Measurements from ENCODE around the gene ADAMTS7. TPM values are rescaled to one million over a fixed set of nuclear protein-coding genes. Genes with fewer than 3 reads are reported as not detected.
"Not testable (repeated sequence)": the region's sequence is repeated elsewhere in the genome, so short reads cannot be mapped to it uniquely, and the experiment has no call there.

Gene ADAMTS7
- total RNA-seq, 1 experiment from 2014 or later, result 35.2 TPM

DNA sequence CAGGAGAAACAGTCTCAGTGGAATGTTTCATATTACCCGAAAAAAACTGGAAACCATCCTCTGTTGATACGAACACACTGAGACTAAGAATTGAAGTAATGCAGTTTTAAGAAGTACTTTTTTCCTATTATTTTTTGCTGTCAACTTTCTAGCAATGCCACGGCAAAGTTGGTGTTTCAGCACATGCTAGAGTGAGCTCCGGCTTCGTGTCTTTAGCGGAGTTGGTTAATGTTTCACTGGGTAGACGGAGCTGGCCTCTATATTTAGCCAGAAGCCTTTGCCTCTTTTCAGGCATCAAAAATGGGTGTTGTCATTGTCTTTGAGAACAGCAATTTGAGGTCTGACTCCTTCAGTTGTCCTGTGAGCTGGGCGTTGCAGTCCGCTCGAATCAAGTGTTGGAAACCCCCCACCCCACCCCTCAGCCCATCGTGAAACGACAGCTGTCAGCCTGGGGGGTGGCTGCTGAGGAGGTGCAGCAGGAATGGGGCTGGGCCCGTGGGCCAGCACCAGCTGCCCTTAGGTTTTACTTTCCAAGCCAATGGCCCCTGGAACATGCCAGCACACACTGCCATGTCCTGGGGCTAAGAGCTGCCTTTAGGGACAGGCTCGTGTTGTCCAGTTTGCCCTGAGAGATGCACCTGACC is 56.5 kb downstream of the ADAMTS7 start:
- peak; percentile 46 for DNase-seq (ENCODE audit: low read depth)

DNA sequence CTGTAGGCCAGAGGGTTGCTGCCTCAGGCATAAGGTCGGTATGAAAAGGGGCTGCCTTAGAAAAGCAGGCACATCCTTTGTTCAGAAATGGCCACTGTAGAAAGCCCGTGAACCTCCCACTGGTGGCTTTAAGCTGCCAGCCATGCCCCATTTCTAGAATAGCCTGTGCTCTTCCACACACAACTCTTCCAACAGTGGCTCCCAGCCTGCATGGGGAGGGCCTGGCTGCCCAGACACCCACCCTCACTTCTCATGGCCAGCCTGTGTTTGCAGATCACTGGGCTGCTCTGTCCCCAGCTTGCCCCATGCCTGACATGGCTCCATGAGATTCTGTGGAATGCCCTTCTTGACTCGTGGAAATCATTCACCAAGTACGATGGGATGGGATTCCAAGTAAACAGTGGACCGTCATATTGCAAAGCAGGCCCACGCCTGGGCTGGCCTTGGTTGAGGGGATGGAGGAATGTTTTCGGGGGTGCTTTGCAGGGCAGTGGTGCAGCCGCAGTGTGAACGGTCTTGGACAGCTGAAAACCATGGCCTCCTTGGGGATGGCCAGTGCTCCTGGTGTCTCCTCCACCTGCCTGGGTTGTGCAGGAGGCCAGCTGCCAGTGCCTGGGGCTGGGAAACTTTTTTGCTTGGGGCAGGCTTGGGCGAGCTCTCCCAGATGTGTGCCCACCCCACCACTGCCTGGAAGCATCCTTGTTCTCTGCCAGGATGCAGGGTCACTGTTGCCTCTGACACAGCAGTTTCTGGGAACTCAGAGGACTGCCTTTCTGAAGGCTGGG is 57.3 kb downstream of the ADAMTS7 start:
- DNase-seq (ENCODE audit: low read depth), result not testable (repeated sequence)

DNA sequence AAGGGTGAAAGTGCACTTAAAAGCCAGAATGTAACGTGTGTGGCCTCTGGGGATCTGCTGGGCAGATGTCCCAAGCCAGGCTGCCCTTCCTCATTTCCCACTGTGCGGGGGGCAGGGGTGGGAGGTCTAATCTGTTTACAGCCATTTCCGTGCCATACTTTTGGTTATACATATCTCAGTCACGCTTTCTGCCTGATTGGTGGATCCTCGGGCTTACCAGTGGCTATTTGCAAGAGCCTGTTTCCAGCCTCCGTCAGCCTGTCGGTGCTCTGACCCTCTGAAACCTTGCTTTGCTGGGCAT is 58.0 kb downstream of the ADAMTS7 start:
- not testable (repeated sequence) for DNase-seq (ENCODE audit: low read depth)

DNA sequence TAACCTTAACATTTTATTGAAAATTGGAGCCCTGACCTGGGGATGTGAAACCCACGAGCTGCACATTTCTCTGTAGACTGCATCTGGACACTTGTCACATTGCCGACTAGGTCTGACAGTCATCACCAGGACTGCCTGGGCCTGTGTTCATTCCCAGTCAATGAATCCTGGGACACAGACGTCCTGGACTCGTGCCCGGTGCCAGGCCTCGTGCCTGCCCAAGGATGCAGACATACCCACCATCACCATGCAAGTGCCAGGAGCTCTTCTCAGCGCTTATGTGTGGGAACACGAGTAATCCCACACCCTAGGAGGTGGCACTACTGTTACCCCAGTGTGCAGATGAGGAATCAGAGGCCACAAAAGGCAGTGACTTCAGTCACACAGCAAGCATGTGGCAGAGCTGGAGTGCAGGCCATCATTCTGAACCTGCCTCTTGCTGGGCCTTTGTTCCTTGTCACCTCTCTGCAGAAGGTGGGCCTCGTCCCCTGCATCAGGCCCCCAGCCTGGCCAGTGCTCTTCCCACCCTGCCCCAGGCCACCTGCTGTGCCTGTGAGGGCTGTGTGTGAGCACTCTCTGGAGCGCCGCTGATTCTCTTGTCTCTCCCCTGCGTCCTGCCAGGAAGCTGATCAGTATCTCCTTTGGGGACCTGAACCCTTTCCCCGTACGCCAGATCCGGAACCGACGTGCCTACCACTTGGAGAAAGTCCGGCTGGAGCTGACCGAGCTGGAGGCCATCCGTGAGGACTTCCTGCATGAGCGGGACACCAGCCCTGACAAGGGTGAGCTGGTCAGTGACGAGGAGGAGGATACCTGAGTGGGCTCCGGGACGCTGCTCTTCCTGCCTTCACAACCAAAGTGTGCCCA is 58.5 kb downstream of the ADAMTS7 start:
- DNase-seq (ENCODE audit: low read depth), result no peak

DNA sequence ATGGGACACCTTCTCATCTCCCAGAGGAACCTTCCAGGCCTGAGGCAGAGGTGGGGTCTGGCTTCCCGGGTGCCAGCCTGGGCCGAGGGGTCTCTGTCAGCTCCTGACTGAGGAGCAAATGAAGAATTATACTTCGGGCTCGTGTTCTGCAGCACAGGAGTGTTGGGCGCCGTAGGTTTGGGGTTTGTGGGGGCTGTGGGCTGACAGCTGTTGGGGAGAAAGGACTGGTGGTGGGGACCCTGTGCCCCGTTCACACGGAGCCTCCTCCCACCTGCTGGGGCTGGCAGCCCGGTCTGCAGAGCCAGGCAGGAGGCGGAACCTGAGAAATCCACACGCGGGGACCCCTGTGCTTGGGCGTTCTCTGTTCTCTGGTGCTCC is 59.7 kb downstream of the ADAMTS7 start:
- no peak for DNase-seq (ENCODE audit: low read depth)

DNA sequence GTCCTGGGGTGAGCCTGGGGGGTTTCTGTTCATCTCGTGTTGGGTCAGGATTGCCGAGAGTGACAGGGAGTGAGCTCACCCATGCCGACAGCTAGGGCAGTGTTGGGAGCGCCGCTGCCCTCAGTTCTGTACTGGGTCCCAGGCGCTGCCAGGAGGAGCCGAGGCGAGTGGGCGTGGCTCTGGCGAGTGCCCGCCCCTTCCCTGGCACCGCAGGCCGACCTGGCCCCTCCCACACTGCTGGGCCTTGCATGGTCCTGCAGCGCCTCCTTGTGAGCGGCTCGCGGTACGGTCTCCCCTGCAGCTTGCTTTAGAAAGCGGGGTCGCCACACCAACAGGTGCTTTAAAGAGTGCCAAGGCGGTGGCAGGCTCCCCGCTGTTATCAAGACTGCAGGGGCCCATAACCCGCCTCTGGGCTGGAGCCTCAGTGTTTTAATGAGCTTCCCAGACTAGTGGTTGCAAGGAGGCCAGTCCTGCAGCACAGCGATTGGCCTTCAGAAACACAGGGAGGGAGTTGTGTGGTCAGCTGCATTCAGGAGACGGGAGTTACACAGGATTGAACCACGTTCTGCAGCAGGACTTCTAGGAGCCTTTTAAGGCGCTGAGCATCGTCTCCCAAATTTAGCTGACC is 60.2 kb downstream of the ADAMTS7 start:
- peak; percentile 86 for DNase-seq (ENCODE audit: low read depth)

DNA sequence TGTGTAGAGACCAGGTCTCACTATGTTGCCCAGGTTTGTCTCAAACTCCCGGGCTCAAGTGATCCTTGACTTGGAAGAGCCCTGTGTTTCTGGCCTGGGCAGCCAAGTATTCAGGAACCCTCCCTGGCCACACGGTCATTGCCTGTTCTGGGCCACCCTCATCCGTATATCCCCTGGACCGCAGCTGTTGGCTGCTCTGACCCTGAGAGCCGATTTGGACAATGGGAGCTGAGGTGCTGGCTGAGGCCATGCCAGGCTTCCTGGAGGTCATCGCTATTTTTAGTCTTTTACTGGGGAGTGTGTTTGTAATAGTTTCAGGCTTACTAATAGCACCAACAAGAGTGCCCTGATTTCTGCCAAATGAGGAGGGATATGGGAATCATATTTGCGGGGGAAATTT is 60.7 kb downstream of the ADAMTS7 start:
- peak; percentile 73 for DNase-seq (ENCODE audit: low read depth)

DNA sequence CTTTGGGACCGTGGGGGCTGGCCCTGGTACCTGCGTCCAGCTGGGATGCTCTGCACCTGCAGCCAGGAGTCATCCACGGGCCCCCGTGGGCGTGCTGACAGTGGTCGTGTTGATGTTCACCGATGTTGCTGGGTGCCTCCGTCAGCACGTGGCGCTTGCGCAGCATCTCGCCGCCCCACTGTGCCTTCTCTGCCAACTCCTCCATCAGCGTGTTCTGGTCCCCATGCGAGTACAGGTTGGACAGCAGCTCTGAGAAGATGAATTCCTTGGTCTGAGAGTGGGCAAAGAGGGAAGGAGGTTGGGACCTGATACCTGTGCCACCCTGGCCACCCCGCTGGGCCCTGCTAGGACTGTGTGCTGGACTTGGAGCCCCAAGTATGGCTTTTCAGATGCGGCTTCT is 61.4 kb downstream of the ADAMTS7 start:
- no peak for DNase-seq (ENCODE audit: low read depth)

DNA sequence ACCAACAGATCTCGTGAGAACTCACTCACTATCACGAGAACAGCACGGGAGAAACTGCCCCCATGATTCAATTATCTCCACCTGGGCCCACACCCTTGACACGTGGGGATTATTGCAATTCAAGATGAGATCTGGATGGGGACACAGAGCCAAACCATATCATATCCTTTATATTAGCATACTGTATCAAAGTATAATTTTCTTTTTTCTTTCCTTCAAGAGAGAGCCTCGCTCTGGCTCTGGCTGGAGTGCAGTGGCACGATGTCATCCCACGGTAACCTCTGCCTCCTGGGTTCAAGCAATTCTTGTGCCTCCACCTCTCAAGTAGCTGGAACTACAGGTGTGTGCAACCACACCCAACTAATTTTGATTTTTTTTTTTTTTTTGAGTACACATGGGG is 63.4 kb downstream of the ADAMTS7 start:
- DNase-seq (ENCODE audit: low read depth), result not testable (repeated sequence)

DNA sequence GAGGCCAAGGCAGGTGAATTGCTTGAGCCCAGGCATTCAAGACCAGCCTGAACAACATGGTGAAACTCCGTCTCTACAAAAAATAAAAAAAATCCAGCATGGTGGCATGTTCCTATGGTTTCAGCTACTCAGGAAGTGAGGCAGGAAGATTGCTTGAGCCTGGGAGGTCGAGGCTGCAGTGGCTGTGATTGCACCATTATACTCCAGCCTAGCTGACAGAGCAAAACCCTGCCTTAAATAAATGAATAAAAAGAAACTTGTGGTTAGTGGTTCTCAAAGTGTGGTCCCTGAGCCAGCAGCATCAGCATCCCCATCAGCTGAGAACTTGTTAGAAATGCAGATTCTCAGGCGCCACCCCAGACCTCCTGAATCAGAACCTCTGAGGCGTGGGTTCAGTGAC is 69.6 kb downstream of the ADAMTS7 start:
- not testable (repeated sequence) for DNase-seq (ENCODE audit: low read depth)

DNA sequence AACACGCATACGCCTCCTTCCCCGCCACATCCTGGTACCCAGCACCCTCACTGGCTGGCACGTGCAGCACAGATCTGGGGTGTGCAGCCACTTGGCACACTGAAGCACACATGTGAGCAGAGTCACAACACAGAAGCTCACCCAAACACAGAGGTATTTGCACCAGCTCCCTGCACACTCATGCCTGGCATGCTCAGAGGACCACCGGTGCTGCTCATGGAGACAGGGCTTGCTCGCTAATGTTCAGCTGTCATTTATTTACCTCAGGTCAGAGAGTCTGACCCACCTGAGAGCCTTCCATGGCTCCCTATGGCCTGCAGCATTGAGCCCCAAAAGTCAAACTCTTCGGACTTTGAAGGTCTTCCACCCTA is 70.4 kb downstream of the ADAMTS7 start:
- DNase-seq (ENCODE audit: low read depth), result no peak

DNA sequence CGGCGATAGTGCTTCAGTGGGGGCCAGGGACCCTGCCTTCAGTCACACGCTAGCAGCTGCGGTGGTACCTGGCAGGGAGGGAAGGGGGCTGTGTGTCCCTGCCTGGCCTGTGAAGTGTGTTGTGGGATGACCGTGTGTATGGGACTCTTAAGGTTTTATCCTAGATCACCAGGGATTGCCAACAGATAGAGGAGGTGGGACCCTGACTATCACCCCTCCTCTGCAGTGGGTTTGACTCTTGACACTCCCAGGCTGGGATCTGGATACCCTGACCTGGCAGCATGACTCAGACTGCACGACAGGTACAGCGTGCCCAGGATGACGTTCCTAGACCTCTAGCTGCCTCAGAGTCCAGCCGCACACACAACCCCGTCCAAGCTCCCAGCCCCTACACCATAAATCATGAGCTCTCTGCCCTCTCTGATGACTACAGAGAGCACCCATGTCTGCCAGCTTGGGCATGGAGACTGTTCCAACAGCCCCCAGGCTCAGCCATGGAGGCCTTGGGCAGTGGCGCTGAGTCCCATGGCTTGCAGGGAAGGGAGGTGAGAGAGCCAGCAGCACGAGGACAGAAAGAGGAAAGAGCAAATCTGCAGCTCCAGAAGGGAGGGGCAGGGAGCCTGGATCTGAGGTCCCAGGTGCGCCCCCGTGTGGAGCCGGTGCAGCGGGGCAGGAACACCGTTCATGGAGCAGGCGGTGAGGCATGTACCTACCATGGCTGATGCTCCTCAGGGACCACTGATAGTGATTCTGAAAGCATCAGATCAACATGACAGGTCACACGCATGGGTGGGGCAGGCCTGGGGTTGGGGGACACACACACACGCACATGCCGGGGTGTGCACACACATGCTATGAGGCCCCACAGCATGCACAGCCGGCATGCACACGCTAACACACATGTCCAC is 71.0 kb downstream of the ADAMTS7 start:
- no peak for DNase-seq (ENCODE audit: low read depth)

DNA sequence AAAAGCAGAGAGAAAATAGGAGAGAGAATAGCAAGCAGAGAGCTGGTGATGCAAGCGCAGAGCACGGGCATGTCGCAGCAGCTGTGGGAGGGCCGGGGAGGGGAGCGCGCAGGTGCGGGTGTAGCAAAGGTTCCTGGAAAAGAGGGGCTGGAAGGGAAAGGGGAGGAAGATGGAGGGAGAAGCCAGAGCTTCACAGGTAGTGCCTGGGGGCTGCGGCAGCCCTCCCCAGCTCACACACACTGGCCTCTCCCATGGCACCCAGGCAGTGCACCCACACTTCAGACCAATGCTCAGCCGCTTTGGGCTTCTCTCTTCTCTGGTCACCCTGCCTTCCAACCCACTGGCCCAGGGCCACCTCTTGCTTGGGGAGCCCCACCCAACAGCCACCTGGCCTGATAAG is 72.1 kb downstream of the ADAMTS7 start:
- no peak for DNase-seq (ENCODE audit: low read depth)

DNA sequence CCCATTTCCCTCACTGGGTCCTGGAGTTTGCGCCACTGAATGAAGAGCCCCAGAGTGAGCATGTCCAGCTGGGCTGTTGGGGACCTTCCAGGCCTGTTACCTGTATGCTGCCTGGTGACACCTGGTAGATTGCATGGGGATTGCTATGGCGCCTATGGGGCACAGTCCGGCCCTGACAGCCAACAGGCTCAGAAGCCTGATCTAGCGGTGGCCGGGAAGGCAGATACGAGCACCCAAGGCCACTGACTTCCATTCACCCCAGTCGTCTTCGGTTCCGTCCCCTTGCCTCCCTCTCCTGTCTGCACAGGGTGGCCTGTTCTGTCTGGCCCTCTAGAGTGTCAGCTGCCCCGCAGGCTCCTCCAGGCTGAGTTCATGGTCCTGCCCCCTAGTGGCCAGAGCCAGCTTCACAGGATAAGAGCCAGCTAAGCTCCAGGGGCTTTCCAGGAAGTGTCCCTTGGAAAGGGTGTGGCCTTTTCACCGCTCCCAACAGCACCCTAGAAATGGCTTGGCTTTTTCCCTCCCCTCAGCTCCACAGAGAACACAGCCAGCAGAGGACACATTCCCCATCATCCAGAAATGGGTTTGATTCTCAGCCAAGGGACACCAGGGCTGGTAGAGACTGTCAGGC is 73.2 kb downstream of the ADAMTS7 start:
- peak; percentile 56 for DNase-seq (ENCODE audit: low read depth)

DNA sequence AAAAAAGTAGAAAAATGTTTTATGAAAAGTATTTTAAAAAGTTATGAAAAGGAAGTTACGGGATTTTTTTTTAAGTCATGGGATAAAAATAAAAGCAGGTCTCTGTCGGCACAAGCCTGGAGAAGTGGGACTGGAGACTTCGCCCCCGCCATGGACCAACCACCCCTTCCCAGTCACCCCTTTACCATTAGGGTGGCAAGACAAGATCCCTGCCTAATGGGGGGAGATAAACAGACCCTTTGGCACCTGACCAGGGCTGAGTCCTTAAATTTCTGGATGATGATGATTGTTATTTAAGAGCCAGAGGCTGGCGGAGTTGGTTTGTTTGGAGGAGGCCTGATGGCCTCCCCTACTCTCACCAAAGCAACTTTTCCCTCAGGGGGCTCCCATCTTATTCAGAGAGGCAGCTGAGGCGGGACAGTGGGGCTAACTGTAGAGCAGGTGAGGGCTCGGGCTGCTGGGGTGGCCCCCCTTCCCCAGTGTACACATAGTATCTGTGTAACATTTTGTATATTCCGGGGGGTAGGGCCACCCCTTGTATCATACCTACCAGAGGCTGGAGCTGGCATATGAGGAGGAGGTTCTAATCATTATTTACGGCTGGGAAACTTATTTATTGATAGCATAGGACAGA is 74.0 kb downstream of the ADAMTS7 start:
- no peak for DNase-seq (ENCODE audit: low read depth)

DNA sequence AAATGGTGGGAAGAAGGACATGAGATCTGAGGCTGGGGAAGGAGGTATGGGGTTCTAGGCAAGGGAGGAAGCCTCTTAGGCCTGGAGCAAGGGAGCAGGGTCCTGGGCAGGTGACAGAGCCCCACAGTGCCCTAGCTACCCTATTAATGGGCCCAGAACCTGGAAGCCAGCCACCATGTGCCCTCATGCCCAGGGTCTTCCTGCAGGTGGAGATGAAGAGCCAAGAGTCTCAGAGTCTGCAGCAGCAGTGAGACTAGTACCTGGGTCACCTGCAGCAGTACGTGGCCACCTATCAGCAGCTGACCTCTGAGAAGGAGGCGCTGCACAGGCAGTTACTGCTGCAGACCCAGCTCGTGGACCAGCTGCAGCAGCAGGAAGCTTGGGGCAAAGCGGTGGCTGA is 75.0 kb downstream of the ADAMTS7 start:
- not testable (repeated sequence) for DNase-seq (ENCODE audit: low read depth)

DNA sequence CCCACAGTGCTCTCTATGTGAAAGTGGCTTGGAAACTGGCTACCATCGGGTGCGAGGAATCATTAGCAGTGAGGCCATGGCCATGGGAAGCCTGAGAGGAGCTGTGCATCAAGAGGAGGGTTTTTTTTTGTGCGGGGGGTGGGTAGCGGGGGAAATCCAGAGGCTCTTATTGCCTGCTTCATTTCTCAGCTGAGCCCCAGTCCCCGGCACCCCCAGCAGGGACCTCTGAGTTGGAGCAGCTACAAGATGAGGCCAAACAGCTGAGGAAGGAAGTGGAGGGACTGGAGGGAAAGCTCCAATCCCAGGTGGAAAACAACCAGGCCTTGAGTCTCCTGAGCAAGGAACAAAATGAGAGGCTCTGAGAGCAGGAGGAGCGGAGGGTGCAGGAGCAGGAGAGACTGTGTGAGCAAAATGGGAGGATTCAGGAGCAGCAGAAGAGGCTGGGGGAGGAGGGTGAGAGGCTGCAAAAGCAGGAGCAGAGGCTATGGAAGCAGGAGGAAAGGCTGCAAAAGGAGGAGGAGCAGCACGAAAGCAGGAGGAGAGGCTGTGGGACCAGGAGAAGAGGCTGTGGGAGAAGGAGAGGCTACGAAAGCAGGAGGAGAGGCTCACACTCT is 76.7 kb downstream of the ADAMTS7 start:
- no peak for DNase-seq (ENCODE audit: low read depth)

DNA sequence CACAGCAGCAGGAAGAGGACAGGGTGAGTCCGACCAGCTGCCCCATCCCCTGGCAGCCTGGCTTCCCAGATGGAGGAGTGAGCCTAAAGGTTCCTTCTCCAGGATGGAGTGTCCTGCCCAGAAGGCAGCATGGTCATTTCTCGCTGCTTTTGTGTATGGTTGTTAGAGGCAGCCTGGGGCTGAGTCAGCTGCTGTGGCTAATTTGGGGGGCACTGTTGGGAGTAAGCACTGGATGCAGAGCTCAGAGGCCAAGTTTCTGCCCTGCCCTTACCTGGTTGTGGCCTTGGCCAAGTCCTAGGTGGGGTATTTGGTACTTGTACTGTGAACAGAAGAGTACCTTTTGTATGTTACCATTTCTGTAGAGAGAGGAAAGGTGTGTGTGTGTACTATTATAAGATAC is 78.6 kb downstream of the ADAMTS7 start:
- DNase-seq (ENCODE audit: low read depth), result no peak

DNA sequence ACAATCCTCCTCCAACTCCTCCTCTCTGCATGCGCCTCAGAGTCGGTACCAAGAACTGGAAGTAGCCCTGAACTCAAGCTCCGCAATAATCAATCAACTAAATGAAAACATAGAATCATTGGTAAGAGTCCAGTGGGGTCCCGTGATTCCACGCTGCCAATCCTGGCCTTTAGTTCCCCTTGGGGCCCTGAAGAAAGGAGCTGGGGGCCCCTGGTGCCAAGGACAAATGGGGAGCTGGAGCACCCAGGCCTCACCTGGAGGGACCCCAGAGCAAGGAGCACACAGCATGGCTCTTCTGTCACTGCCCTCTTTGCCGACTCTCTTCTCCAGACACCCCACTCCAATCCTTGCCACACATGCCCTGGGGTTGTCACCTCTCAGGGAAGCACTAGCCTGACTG is 80.3 kb downstream of the ADAMTS7 start:
- DNase-seq (ENCODE audit: low read depth), result no peak

DNA sequence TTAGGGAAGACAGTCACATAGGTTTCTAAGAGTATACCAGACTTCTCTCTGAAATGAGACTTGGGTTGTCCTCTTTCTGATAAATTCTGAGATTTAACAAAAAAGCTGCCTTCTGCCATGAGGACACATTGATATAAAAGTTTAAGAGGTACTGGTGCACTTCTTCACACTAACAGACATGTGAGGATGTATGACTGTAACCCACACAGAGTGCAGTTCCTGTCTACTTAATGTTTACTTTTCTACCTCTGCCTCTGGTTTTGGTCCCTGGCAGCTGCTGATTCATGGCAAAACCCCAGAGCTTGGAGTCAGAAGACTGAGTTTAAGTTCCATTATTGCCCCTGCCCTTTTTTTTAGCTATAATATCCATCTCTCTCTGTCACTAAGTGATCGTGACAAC is 82.8 kb downstream of the ADAMTS7 start:
- peak; percentile 31 for DNase-seq (ENCODE audit: low read depth)

Data from LHCN-M2 (cell line).